SK-N-SH (cell line): ENCODE measurements around the gene ERI3. TPM values are rescaled to one million over a fixed set of nuclear protein-coding genes. Genes with fewer than 3 reads are reported as not detected.

Experiments used
- CTCF ChIA-PET: fragments of 300-600, 350-600 bp; formaldehyde crosslinking; extraction: SDS; loops from one replicate; lab custom pipeline; 2021; lab: Yijun Ruan, JAX
- POLR2A ChIA-PET: fragments of 350-600 bp; sonication (Branson Sonifier 250); formaldehyde crosslinking; extraction: SDS; loops from one replicate; lab custom pipeline; 2020; ENCODE audit warnings: antibody characterized with exemption, inconsistent platforms; lab: Yijun Ruan, JAX
- DNase-seq: peaks from one replicate; pipeline ENCODE4 v3.0.0; 2012
- H2AFZ ChIP-seq: fragments of 200-600 bp; sonication (generic); 2 replicates; pipeline ENCODE4 v1.8.1; 2016; ENCODE audit warnings: antibody characterized with exemption, mild to moderate bottlenecking, low read depth
- H3F3A ChIP-seq: fragments of 200-600 bp; sonication (generic); replicated peaks from 2 replicates; pipeline ENCODE3; 2016; ENCODE audit warnings: antibody characterized with exemption, mild to moderate bottlenecking; ENCODE audit not compliant: insufficient read depth
- H3K27ac ChIP-seq, 2 experiments: fragments of 200-500 bp in 1 of 2; fragments of 200-600 bp in 1 of 2; sonication (Bioruptor generic) in 1 of 2; sonication (generic), shearing (Covaris generic) in 1 of 2; 2 replicates each; pipeline versions ENCODE4 v1.5.1 to v1.6.1; 2014 to 2016; ENCODE audit warnings: low read depth in 2 of 2, inconsistent platforms in 1 of 2, low read length in 1 of 2, mild to moderate bottlenecking in 1 of 2, mixed read lengths in 1 of 2
- H3K27me3 ChIP-seq: fragments of 200-600 bp; sonication (generic), shearing (Covaris generic); 2 replicates; pipeline ENCODE4 v1.6.1; 2016; ENCODE audit warnings: mixed run types; ENCODE audit not compliant: insufficient read depth
- H3K36me3 ChIP-seq, 2 experiments: fragments of 200-500 bp in 1 of 2; fragments of 200-600 bp in 1 of 2; sonication (Bioruptor generic) in 1 of 2; sonication (generic) in 1 of 2; replicated peaks in 1 of 2; 2 replicates each; pipeline versions ENCODE3 to v1.5.1; 2014 to 2016; ENCODE audit warnings: low read length in 1 of 2, mild to moderate bottlenecking in 1 of 2; ENCODE audit not compliant: insufficient read depth in 2 of 2, control insufficient read depth in 1 of 2
- H3K4me1 ChIP-seq, 2 experiments: fragments of 200-500 bp in 1 of 2; fragments of 200-600 bp in 1 of 2; sonication (Bioruptor generic) in 1 of 2; sonication (generic), shearing (Covaris generic) in 1 of 2; 2 replicates each; pipeline versions ENCODE4 v1.5.1 to v1.6.1; 2014 to 2016; ENCODE audit warnings: low read depth in 1 of 2, low read length in 1 of 2, mixed run types in 1 of 2; ENCODE audit not compliant: insufficient read depth in 2 of 2, control insufficient read depth in 1 of 2
- H3K4me2 ChIP-seq: fragments of 200-600 bp; sonication (generic), shearing (Covaris generic); 2 replicates; pipeline ENCODE4 v1.6.1; 2017; ENCODE audit warnings: mixed run types
- H3K4me3 ChIP-seq, 2 experiments: fragments of 200-500 bp in 1 of 2; fragments of 200-600 bp in 1 of 2; sonication (Bioruptor generic) in 1 of 2; sonication (generic), shearing (Covaris generic) in 1 of 2; 2 replicates each; pipeline versions ENCODE4 v1.5.1 to v1.8.1; 2014 to 2016; ENCODE audit warnings: low read depth in 2 of 2, inconsistent platforms in 1 of 2, low read length in 1 of 2, mild to moderate bottlenecking in 1 of 2, mixed read lengths in 1 of 2, moderate library complexity in 1 of 2
- H3K79me2 ChIP-seq: fragments of 200-600 bp; sonication (generic); 2 replicates; pipeline ENCODE4 v1.8.1; 2017; ENCODE audit warnings: mild to moderate bottlenecking; ENCODE audit not compliant: insufficient read depth
- H3K9ac ChIP-seq: fragments of 200-600 bp; sonication (generic); 2 replicates; pipeline ENCODE4 v1.6.1; 2017; ENCODE audit warnings: mixed run types
- H3K9me2 ChIP-seq: fragments of 200-600 bp; sonication (generic); 2 replicates; pipeline ENCODE4 v1.6.1; 2017; ENCODE audit warnings: mixed run types
- H3K9me3 ChIP-seq: fragments of 200-600 bp; sonication (generic); 2 replicates; pipeline ENCODE4 v1.6.1; 2017; ENCODE audit warnings: mixed run types, mild to moderate bottlenecking, moderate library complexity
- H4K20me1 ChIP-seq: fragments of 200-600 bp; sonication (generic); 2 replicates; pipeline ENCODE4 v1.6.1; 2017; ENCODE audit warnings: mild to moderate bottlenecking, mixed run types; ENCODE audit not compliant: insufficient read depth
- ELF1 ChIP-seq: IDR thresholded peaks from 2 replicates; pipeline ENCODE4 v1.4.0; 2012
- EZH2phosphoT487 ChIP-seq: fragments of 200-600 bp; sonication (generic); IDR thresholded peaks from 2 replicates; pipeline ENCODE4 v1.6.1; 2017; ENCODE audit warnings: low read depth, mixed run types, mild to moderate bottlenecking, antibody characterized with exemption, moderate library complexity, borderline replicate concordance
- FOSL2 ChIP-seq: IDR thresholded peaks from 2 replicates; pipeline ENCODE4 v1.4.0; 2012; ENCODE audit warnings: low read depth, mild to moderate bottlenecking, moderate library complexity, borderline replicate concordance
- FOXM1 ChIP-seq: IDR thresholded peaks from 2 replicates; pipeline ENCODE4 v1.4.0; 2012; ENCODE audit warnings: low read depth, mild to moderate bottlenecking
- GABPA ChIP-seq: IDR thresholded peaks from 2 replicates; pipeline ENCODE4 v1.4.0; 2012; ENCODE audit warnings: low read depth, mild to moderate bottlenecking
- JUND ChIP-seq: IDR thresholded peaks from 2 replicates; pipeline ENCODE4 v1.4.0; 2012
- MAX ChIP-seq: IDR thresholded peaks from 2 replicates; pipeline ENCODE4 v1.4.0; 2012; ENCODE audit warnings: low read depth
- MEF2A ChIP-seq: IDR thresholded peaks from 2 replicates; pipeline ENCODE4 v1.4.0; 2012; ENCODE audit warnings: low read depth, borderline replicate concordance
- NRF1 ChIP-seq: IDR thresholded peaks from 2 replicates; pipeline ENCODE4 v1.6.1; 2012; ENCODE audit warnings: low read depth, mild to moderate bottlenecking, low read length
- POLR2AphosphoS5 ChIP-seq: IDR thresholded peaks from 2 replicates; pipeline ENCODE4 v1.6.1; 2012; ENCODE audit warnings: low read depth, low read length
- SIN3A ChIP-seq: IDR thresholded peaks from 2 replicates; pipeline ENCODE4 v1.6.1; 2012; ENCODE audit warnings: low read depth, mild to moderate bottlenecking, low read length, moderate library complexity, borderline replicate concordance
- TCF12 ChIP-seq: IDR thresholded peaks from 2 replicates; pipeline ENCODE4 v1.4.0; 2012
- TEAD4 ChIP-seq: IDR thresholded peaks from 2 replicates; pipeline ENCODE4 v1.4.0; 2012; ENCODE audit warnings: mild to moderate bottlenecking, borderline replicate concordance; ENCODE audit not compliant: insufficient read depth
- USF2 ChIP-seq: fragments of 150-350 bp; IDR thresholded peaks from 2 replicates; pipeline ENCODE4 v1.6.1; 2017; ENCODE audit warnings: antibody characterized with exemption, low read length, low read depth, borderline replicate concordance
- WGBS: methylation state at CpG from one replicate; pipeline ENCODE4 v1.1.6; 2017; ENCODE audit warnings: low lambda C conversion rate; 5-methylcytosine and 5-hydroxymethylcytosine counted together
- polyA plus RNA-seq, 3 experiments: library from polyadenylated mRNA; depleted of rRNA; stranded (reverse); fragments of >200 nt; gene quantifications; 2 replicates each; pipeline ENCODE4 v1.2.3, GENCODE V29; 2012
- TF ChIP-seq, protein P1 (sequence below): IDR thresholded peaks from 2 replicates; pipeline ENCODE4 v1.4.0; 2012; ENCODE audit warnings: low read depth, borderline replicate concordance
- TF ChIP-seq, protein P2 (sequence below): fragments of 150-350 bp; IDR thresholded peaks from 2 replicates; pipeline ENCODE4 v1.6.1; 2016; ENCODE audit warnings: mild to moderate bottlenecking, low read depth, low read length
- TF ChIP-seq, protein P3 (sequence below): fragments of 200-600 bp; sonication (generic); IDR thresholded peaks from 2 replicates; pipeline ENCODE4 v1.6.1; 2017; ENCODE audit warnings: antibody characterized with exemption, mild to moderate bottlenecking, moderate library complexity
- TF ChIP-seq, protein P4 (sequence below): IDR thresholded peaks from 2 replicates; pipeline ENCODE4 v1.6.1; 2012; ENCODE audit warnings: mild to moderate bottlenecking, low read depth, low read length, moderate library complexity

ERI3 gene
- polyA plus RNA-seq, 1 of the 3 experiments (the other 2 are of a cell fraction), result 60.7 TPM

DNA sequence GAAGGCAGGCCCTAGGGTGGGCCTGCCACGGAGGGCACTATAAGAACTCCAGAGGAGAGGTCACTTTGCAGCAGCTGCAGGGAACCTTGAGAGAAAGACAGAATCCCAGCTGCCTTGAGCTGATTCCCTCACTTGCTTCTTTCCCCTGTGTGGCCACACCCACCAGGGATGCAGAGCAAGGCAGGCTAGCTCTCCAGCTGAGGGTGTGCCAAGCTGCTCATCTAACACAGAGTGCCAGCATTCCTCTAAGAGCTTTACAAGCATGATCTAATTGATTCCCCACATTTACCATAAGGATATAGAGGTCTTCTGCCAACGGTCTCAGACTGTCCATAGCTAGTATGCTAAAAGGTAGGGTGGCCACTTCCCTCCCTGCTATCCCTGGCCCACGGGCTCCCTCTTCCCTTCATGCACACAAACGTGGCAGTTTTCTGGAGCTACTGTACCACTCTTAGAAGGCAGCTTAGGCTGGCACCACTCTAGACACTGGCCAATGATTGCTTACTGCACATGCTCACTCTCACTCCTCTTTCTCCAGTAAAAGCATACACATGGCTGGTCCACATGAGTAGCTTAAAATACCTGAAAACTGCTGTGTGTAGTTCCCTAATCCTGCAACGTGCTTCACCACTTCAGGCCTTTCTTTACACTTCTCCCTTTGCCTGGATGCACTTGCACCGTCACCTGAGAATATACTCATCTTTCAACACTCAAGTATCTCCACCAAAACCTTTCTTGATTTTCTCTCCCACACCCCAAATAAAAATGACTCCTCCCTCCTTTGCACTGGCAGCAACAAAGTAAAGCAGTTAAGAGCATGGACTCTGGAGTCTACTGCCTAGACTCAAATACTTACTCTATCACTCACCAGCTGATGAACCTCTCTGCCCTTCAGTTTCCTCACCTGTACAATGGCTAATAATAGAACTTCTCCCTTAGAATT, 84.1 kb downstream of the ERI3 start:
- no peaks in the 10 kb centered on the region for H3K27me3 ChIP-seq
- no peaks in the 10 kb centered on the region; a peak in 1 of 4 replicates for H3K4me1 ChIP-seq
- no peaks in the 10 kb centered on the region for H3K9me3 ChIP-seq
- H2AFZ ChIP-seq, result no peak overlapping the region
- no peak overlapping the region for H3K9ac ChIP-seq
- H3K4me3 ChIP-seq, result no peak overlapping the region
- H4K20me1 ChIP-seq, result no peaks in the 10 kb centered on the region
- H3F3A ChIP-seq, result no peaks in the 10 kb centered on the region
- POLR2A ChIA-PET, result no interaction called here
- H3K4me2 ChIP-seq, result no peak overlapping the region
- 87% methylated on average over 6 of the region's 6 CpGs for WGBS
- no peak for DNase-seq
- H3K9me2 ChIP-seq, result no peaks in the 10 kb centered on the region
- H3K79me2 ChIP-seq, result no peaks in the 10 kb centered on the region
- H3K36me3 ChIP-seq, result peaks cover 0 to 6% of the 10 kb centered on the region in 2 experiments
- no peak for TF ChIP-seq GABPA
- no peak for TF ChIP-seq ELF1
- no peak for TF ChIP-seq JUND
- no peak for TF ChIP-seq SIN3A
- TF ChIP-seq, protein P1, sequence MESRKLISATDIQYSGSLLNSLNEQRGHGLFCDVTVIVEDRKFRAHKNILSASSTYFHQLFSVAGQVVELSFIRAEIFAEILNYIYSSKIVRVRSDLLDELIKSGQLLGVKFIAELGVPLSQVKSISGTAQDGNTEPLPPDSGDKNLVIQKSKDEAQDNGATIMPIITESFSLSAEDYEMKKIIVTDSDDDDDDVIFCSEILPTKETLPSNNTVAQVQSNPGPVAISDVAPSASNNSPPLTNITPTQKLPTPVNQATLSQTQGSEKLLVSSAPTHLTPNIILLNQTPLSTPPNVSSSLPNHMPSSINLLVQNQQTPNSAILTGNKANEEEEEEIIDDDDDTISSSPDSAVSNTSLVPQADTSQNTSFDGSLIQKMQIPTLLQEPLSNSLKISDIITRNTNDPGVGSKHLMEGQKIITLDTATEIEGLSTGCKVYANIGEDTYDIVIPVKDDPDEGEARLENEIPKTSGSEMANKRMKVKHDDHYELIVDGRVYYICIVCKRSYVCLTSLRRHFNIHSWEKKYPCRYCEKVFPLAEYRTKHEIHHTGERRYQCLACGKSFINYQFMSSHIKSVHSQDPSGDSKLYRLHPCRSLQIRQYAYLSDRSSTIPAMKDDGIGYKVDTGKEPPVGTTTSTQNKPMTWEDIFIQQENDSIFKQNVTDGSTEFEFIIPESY, result no peak
- TF ChIP-seq FOXM1, result no peak
- TF ChIP-seq, protein P2, sequence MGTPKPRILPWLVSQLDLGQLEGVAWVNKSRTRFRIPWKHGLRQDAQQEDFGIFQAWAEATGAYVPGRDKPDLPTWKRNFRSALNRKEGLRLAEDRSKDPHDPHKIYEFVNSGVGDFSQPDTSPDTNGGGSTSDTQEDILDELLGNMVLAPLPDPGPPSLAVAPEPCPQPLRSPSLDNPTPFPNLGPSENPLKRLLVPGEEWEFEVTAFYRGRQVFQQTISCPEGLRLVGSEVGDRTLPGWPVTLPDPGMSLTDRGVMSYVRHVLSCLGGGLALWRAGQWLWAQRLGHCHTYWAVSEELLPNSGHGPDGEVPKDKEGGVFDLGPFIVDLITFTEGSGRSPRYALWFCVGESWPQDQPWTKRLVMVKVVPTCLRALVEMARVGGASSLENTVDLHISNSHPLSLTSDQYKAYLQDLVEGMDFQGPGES, result no peak
- no peak for TF ChIP-seq TCF12
- no peak for TF ChIP-seq FOSL2
- TF ChIP-seq MAX, result no peak
- no peak for TF ChIP-seq EZH2phosphoT487
- TF ChIP-seq TEAD4, result no peak
- TF ChIP-seq, protein P3, sequence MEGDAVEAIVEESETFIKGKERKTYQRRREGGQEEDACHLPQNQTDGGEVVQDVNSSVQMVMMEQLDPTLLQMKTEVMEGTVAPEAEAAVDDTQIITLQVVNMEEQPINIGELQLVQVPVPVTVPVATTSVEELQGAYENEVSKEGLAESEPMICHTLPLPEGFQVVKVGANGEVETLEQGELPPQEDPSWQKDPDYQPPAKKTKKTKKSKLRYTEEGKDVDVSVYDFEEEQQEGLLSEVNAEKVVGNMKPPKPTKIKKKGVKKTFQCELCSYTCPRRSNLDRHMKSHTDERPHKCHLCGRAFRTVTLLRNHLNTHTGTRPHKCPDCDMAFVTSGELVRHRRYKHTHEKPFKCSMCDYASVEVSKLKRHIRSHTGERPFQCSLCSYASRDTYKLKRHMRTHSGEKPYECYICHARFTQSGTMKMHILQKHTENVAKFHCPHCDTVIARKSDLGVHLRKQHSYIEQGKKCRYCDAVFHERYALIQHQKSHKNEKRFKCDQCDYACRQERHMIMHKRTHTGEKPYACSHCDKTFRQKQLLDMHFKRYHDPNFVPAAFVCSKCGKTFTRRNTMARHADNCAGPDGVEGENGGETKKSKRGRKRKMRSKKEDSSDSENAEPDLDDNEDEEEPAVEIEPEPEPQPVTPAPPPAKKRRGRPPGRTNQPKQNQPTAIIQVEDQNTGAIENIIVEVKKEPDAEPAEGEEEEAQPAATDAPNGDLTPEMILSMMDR, result no peak
- TF ChIP-seq MEF2A, result no peak
- TF ChIP-seq NRF1, result no peak
- no peak for TF ChIP-seq POLR2AphosphoS5
- TF ChIP-seq, protein P4, sequence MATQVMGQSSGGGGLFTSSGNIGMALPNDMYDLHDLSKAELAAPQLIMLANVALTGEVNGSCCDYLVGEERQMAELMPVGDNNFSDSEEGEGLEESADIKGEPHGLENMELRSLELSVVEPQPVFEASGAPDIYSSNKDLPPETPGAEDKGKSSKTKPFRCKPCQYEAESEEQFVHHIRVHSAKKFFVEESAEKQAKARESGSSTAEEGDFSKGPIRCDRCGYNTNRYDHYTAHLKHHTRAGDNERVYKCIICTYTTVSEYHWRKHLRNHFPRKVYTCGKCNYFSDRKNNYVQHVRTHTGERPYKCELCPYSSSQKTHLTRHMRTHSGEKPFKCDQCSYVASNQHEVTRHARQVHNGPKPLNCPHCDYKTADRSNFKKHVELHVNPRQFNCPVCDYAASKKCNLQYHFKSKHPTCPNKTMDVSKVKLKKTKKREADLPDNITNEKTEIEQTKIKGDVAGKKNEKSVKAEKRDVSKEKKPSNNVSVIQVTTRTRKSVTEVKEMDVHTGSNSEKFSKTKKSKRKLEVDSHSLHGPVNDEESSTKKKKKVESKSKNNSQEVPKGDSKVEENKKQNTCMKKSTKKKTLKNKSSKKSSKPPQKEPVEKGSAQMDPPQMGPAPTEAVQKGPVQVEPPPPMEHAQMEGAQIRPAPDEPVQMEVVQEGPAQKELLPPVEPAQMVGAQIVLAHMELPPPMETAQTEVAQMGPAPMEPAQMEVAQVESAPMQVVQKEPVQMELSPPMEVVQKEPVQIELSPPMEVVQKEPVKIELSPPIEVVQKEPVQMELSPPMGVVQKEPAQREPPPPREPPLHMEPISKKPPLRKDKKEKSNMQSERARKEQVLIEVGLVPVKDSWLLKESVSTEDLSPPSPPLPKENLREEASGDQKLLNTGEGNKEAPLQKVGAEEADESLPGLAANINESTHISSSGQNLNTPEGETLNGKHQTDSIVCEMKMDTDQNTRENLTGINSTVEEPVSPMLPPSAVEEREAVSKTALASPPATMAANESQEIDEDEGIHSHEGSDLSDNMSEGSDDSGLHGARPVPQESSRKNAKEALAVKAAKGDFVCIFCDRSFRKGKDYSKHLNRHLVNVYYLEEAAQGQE, result no peak
- no peak for TF ChIP-seq USF2
- TF ChIP-seq, all 33 proteins: peak for 0
- H3K27ac ChIP-seq, result no peak overlapping the region
- CTCF ChIA-PET, result interaction anchor here (0.9 to 3.4 kb wide), 5 partner anchors 13 to 53 kb away, joined by 4 to 12 read pairs (median 6); no protein-coding TSS in a partner anchor
